ENCODE measurements around the gene CLNK.
A peak's percentile ranks its signal among the peaks of the same experiment; 100 is the strongest.

The CLNK gene

GRCh38 chr4:10607206-10607605 is 77.4 kb downstream of the CLNK start:
- no peak for DNase-seq

GRCh38 chr4:10606483-10607155 is 77.9 kb downstream of the CLNK start:
- no peak for DNase-seq

GRCh38 chr4:10605746-10606482 is 78.7 kb downstream of the CLNK start:
- no peak for DNase-seq

GRCh38 chr4:10605031-10605430 is 79.5 kb downstream of the CLNK start:
- DNase-seq, result no peak

GRCh38 chr4:10599574-10599973 is 85.0 kb downstream of the CLNK start:
- DNase-seq, result no peak

GRCh38 chr4:10598829-10599228 is 85.7 kb downstream of the CLNK start:
- no peak for DNase-seq

- no peak for DNase-seq
Observed at GRCh38 chr4:10596586-10597290, 87.8 kb downstream of the CLNK start.

- no peak for DNase-seq
Observed at GRCh38 chr4:10593130-10593529, 91.4 kb downstream of the CLNK start.

GRCh38 chr4:10590896-10591295 is 93.7 kb downstream of the CLNK start:
- DNase-seq, result no peak

- no peak for DNase-seq
Observed at GRCh38 chr4:10589799-10590198, 94.8 kb downstream of the CLNK start.

- no peak for DNase-seq
Observed at GRCh38 chr4:10589321-10589720, 95.2 kb downstream of the CLNK start.

GRCh38 chr4:10587697-10588096 is 96.9 kb downstream of the CLNK start:
- no peak for DNase-seq

- no peak for DNase-seq
Observed at GRCh38 chr4:10587296-10587695, 97.3 kb downstream of the CLNK start.

- no peak for DNase-seq
Observed at GRCh38 chr4:10584042-10584441, 100.5 kb downstream of the CLNK start.

GRCh38 chr4:10582951-10583350 is 101.6 kb downstream of the CLNK start:
- DNase-seq, result no peak

GRCh38 chr4:10582059-10582686 is 102.4 kb downstream of the CLNK start:
- DNase-seq, result peak; percentile 38

- DNase-seq, result no peak
Observed at GRCh38 chr4:10581022-10581421, 103.5 kb downstream of the CLNK start.

GRCh38 chr4:10579648-10580047 is 104.9 kb downstream of the CLNK start:
- DNase-seq, result no peak

- DNase-seq, result no peak
Observed at GRCh38 chr4:10577508-10578426, 106.8 kb downstream of the CLNK start.

GRCh38 chr4:10577018-10577417 is 107.5 kb downstream of the CLNK start:
- no peak for DNase-seq

- DNase-seq, result no peak
Observed at GRCh38 chr4:10576236-10576635, 108.3 kb downstream of the CLNK start.

GRCh38 chr4:10575414-10575813 is 109.2 kb downstream of the CLNK start:
- DNase-seq, result no peak

Measured in midbrain (tissue), 1 donor.